Neural crest cell (in vitro differentiated cells): ENCODE measurements around the gene MCM5. TPM values are rescaled to one million over a fixed set of nuclear protein-coding genes. Genes with fewer than 3 reads are reported as not detected.

Experiments
- DNase-seq: peaks from one replicate; pipeline ENCODE4 v3.0.0; 2021; ENCODE audit warnings: low read depth, mixed read lengths, low spot score
- H3K27ac Mint-ChIP-seq: one replicate; pipeline ENCODE4 v1.8.0; 2021; ENCODE audit warnings: mild to moderate bottlenecking, mixed read lengths; ENCODE audit not compliant: unreplicated experiment
- H3K27me3 Mint-ChIP-seq: 2 replicates; pipeline ENCODE4 v1.8.0; 2021; ENCODE audit warnings: low read depth, mild to moderate bottlenecking, mixed read lengths
- H3K36me3 Mint-ChIP-seq: 2 replicates; pipeline ENCODE4 v1.8.0; 2021; ENCODE audit warnings: low read depth, mild to moderate bottlenecking, mixed read lengths
- H3K4me1 Mint-ChIP-seq: 2 replicates; pipeline ENCODE4 v1.8.0; 2021; ENCODE audit warnings: mixed read lengths
- H3K4me3 Mint-ChIP-seq: one replicate; pipeline ENCODE4 v1.8.0; 2021; ENCODE audit warnings: mild to moderate bottlenecking, mixed read lengths
- H3K9me3 Mint-ChIP-seq: 2 replicates; pipeline ENCODE4 v1.8.0; 2021; ENCODE audit warnings: mixed read lengths
- CTCF ChIP-seq: fragments of 200-600 bp; sonication (generic); conservative IDR thresholded peaks from 2 replicates; pipeline ENCODE4 v1.5.0; 2021; ENCODE audit warnings: antibody characterized with exemption, mild to moderate bottlenecking
- total RNA-seq: library from RNA; stranded (reverse); gene quantifications from 2 replicates; pipeline ENCODE4 v1.2.1, GENCODE V29; 2021

Gene MCM5
- total RNA-seq, 1 donor from 2014 or later: 187 TPM

- peaks cover 5% of the 10 kb centered on the region for H3K27me3 Mint-ChIP-seq
- no peaks in the 10 kb centered on the region for H3K36me3 Mint-ChIP-seq
- H3K4me3 Mint-ChIP-seq: no peak overlapping the region
- no peaks in the 10 kb centered on the region for H3K9me3 Mint-ChIP-seq
- peaks cover 24% of the 10 kb centered on the region for H3K4me1 Mint-ChIP-seq
- peak overlapping the region; percentile 67 for H3K27ac Mint-ChIP-seq
- TF ChIP-seq CTCF: no peak
- DNase-seq: no peak
Observed at GRCh38 chr22:35367331-35367886, 32.5 kb upstream of the MCM5 start.

GRCh38 chr22:35368386-35368785 is 31.6 kb upstream of the MCM5 start:
- peaks cover 24% of the 10 kb centered on the region for H3K4me1 Mint-ChIP-seq
- no peaks in the 10 kb centered on the region for H3K9me3 Mint-ChIP-seq
- no peak overlapping the region for H3K27ac Mint-ChIP-seq
- no peaks in the 10 kb centered on the region for H3K36me3 Mint-ChIP-seq
- H3K27me3 Mint-ChIP-seq: peaks cover 5% of the 10 kb centered on the region
- DNase-seq: no peak
- no peak for TF ChIP-seq CTCF
- no peak overlapping the region for H3K4me3 Mint-ChIP-seq

- TF ChIP-seq CTCF: no peak
- no peak overlapping the region for H3K4me3 Mint-ChIP-seq
- no peaks in the 10 kb centered on the region for H3K36me3 Mint-ChIP-seq
- H3K9me3 Mint-ChIP-seq: no peaks in the 10 kb centered on the region
- DNase-seq: no peak
- peaks cover 5% of the 10 kb centered on the region for H3K27me3 Mint-ChIP-seq
- H3K4me1 Mint-ChIP-seq: peaks cover 29% of the 10 kb centered on the region
- H3K27ac Mint-ChIP-seq: peak overlapping the region; percentile 6
Observed at GRCh38 chr22:35369996-35370395, 29.9 kb upstream of the MCM5 start.

- no peaks in the 10 kb centered on the region for H3K9me3 Mint-ChIP-seq
Observed at GRCh38 chr22:35373781-35374180, 26.2 kb upstream of the MCM5 start.

GRCh38 chr22:35375031-35375430 is 24.9 kb upstream of the MCM5 start:
- no peak for TF ChIP-seq CTCF
- no peaks in the 10 kb centered on the region for H3K36me3 Mint-ChIP-seq
- H3K4me3 Mint-ChIP-seq: no peak overlapping the region
- peaks cover 8% of the 10 kb centered on the region for H3K27me3 Mint-ChIP-seq
- no peak overlapping the region for H3K27ac Mint-ChIP-seq
- DNase-seq: no peak
- peaks cover 56% of the 10 kb centered on the region for H3K4me1 Mint-ChIP-seq
- H3K9me3 Mint-ChIP-seq: no peaks in the 10 kb centered on the region

More at GRCh38 chr22:35373781-35374180, 26.2 kb upstream of the MCM5 start:
- Mint-ChIP-seq H3K27ac (no peak overlapping the region), H3K4me3 (no peak overlapping the region), H3K27me3 (peaks cover 8% of the 10 kb centered on the region), H3K36me3 (no peaks in the 10 kb centered on the region), H3K4me1 (peaks cover 53% of the 10 kb centered on the region)
- no peak for DNase-seq
- no peak for TF ChIP-seq CTCF

- Mint-ChIP-seq H3K27ac (peak overlapping the region; percentile 91), H3K27me3 (peaks cover 8% of the 10 kb centered on the region), H3K4me1 (peaks cover 60% of the 10 kb centered on the region), H3K36me3 (no peaks in the 10 kb centered on the region), H3K9me3 (no peaks in the 10 kb centered on the region), H3K4me3 (peak overlapping the region; percentile 44)
- no peak for DNase-seq
- no peak for TF ChIP-seq CTCF
Observed at GRCh38 chr22:35375526-35375925, 24.4 kb upstream of the MCM5 start.
